B cell (primary cell): ENCODE measurements around the gene FNDC11.

ENCODE experiments used
- EZH2 ChIP-seq: IDR thresholded peaks from 2 replicates; pipeline ENCODE4 v1.6.1; 2012; ENCODE audit warnings: borderline replicate concordance, low read depth, mild to moderate bottlenecking, moderate library complexity, low read length; ENCODE audit not compliant: insufficient read depth, poor library complexity, severe bottlenecking
- TF ChIP-seq, protein P1 (sequence below): fragments of 200-600 bp; IDR thresholded peaks from one replicate; pipeline ENCODE4 v1.8.0; 2022; ENCODE audit warnings: antibody characterized with exemption, mild to moderate bottlenecking

DNA sequence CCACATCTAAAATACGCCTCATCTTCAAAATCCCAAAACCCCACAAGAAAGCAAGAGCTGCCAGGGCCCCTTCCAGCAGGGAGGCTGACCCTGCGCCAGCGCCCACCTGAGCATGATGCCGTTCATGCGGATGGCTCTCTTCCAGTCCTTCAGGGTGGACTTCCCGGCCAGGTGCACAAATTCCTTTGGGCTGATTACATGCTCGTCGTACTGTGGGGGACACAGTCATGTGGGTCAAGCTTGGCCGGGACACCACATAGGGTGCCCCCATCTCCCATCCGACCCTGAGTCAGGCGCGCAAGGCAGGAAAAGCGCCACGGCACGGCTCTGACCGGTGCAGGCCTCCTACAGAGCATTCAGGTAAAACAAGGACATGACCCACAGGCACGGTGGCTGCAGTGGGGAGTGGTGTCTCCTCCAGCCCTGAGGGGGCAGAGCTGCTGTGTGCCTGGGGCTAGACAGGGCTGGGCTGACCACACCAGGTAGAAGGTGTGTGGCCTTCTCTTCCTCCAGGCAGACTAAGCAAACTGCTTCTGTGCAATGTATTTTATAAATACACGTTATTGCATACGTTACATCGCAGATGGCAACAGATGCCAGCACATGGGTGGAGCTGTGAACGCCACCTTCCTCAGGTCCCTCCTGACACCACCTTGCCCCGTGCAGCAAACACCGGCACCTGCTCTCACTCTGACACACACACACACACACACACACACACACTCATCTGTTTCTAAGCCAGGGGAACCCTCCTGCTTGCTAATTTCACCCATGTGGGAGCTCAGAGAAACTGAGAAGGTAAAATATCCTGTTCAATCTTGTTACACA lies 43.9 kb downstream of the FNDC11 start:
- TF ChIP-seq, protein P1, sequence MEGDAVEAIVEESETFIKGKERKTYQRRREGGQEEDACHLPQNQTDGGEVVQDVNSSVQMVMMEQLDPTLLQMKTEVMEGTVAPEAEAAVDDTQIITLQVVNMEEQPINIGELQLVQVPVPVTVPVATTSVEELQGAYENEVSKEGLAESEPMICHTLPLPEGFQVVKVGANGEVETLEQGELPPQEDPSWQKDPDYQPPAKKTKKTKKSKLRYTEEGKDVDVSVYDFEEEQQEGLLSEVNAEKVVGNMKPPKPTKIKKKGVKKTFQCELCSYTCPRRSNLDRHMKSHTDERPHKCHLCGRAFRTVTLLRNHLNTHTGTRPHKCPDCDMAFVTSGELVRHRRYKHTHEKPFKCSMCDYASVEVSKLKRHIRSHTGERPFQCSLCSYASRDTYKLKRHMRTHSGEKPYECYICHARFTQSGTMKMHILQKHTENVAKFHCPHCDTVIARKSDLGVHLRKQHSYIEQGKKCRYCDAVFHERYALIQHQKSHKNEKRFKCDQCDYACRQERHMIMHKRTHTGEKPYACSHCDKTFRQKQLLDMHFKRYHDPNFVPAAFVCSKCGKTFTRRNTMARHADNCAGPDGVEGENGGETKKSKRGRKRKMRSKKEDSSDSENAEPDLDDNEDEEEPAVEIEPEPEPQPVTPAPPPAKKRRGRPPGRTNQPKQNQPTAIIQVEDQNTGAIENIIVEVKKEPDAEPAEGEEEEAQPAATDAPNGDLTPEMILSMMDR = no peak
- TF ChIP-seq EZH2 = no peak
